HG02678 (cell line): ENCODE results near the gene ITPR2.
"Not testable (repeated sequence)": the region's sequence is repeated elsewhere in the genome, so short reads cannot be mapped to it uniquely, and the experiment has no call there.

Experiments used
- ATAC-seq: cut with Tn5 transposase; IDR thresholded peaks from one replicate; pipeline ENCODE4 v1.9.1; 2021; ENCODE audit warnings: mild to moderate bottlenecking, moderate library complexity; ENCODE audit not compliant: unreplicated experiment

Gene ITPR2

GRCh38 chr12:26636710-26637328 lies 196.2 kb downstream of the ITPR2 start:
- ATAC-seq, result no peak

- ATAC-seq, result no peak
These were observed 199.3 kb downstream of the ITPR2 start for GRCh38 chr12:26633591-26634210.

GRCh38 chr12:26632756-26633155 lies 200.2 kb downstream of the ITPR2 start:
- ATAC-seq, result no peak

- no peak for ATAC-seq
These were observed 201.1 kb downstream of the ITPR2 start for GRCh38 chr12:26631846-26632245.

- no peak for ATAC-seq
These were observed 202.4 kb downstream of the ITPR2 start for GRCh38 chr12:26630546-26631027.

- ATAC-seq, result no peak
These were observed 203.1 kb downstream of the ITPR2 start for GRCh38 chr12:26629864-26630263.

GRCh38 chr12:26628234-26628633 lies 204.8 kb downstream of the ITPR2 start:
- no peak for ATAC-seq

GRCh38 chr12:26627335-26627734 lies 205.7 kb downstream of the ITPR2 start:
- no peak for ATAC-seq

GRCh38 chr12:26623136-26623535 lies 209.9 kb downstream of the ITPR2 start:
- ATAC-seq, result no peak

GRCh38 chr12:26622601-26623000 lies 210.4 kb downstream of the ITPR2 start:
- ATAC-seq, result no peak

- ATAC-seq, result no peak
These were observed 211.1 kb downstream of the ITPR2 start for GRCh38 chr12:26621932-26622331.

GRCh38 chr12:26620907-26621306 lies 212.1 kb downstream of the ITPR2 start:
- no peak for ATAC-seq

GRCh38 chr12:26617513-26617912 lies 215.5 kb downstream of the ITPR2 start:
- no peak for ATAC-seq

GRCh38 chr12:26614011-26614616 lies 218.9 kb downstream of the ITPR2 start:
- no peak for ATAC-seq

- no peak for ATAC-seq
These were observed 220.8 kb downstream of the ITPR2 start for GRCh38 chr12:26612203-26612602.

GRCh38 chr12:26611598-26611997 lies 221.4 kb downstream of the ITPR2 start:
- no peak for ATAC-seq

GRCh38 chr12:26610774-26611173 lies 222.2 kb downstream of the ITPR2 start:
- ATAC-seq, result no peak

GRCh38 chr12:26609986-26610385 lies 223.0 kb downstream of the ITPR2 start:
- ATAC-seq, result no peak

- no peak for ATAC-seq
These were observed 224.3 kb downstream of the ITPR2 start for GRCh38 chr12:26608706-26609105.

GRCh38 chr12:26608273-26608672 lies 224.7 kb downstream of the ITPR2 start:
- no peak for ATAC-seq

GRCh38 chr12:26606911-26607310 lies 226.1 kb downstream of the ITPR2 start:
- ATAC-seq, result no peak

- not testable (repeated sequence) for ATAC-seq
These were observed 228.2 kb downstream of the ITPR2 start for GRCh38 chr12:26604813-26605212.
